ENCODE results near the gene WIF1. TPM values are rescaled to one million over a fixed set of nuclear protein-coding genes. Genes with fewer than 3 reads are reported as not detected.

Gene WIF1
- total RNA-seq, 2 donors from 2014 or later, result 0.20 TPM; not detected in 1

DNA sequence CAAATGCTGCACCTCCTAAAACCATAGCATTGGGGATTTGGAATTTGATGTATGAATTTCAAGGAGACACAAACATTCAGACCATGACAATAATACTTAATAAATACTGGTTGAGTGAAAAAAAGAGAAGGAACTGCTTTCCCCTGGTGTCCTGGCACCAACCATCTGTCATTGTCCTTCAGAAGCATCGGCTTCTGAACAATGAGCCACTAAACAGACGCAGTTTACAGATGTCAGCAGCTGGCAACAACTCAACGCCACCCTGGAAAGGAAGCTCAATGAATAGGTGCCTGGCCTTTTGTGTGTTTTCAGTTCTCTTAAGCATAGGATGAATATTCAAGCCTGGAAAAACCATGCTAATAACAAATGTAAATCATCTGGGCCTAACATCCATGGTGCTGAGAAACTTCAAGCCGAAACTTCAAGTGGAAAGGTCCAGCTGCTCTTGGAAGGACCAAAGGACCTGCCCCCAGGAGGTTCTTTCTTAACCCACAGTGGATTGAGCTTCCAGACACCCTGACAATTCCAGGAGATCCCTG is 101.3 kb downstream of the WIF1 start:
- TF ChIP-seq, protein P1, sequence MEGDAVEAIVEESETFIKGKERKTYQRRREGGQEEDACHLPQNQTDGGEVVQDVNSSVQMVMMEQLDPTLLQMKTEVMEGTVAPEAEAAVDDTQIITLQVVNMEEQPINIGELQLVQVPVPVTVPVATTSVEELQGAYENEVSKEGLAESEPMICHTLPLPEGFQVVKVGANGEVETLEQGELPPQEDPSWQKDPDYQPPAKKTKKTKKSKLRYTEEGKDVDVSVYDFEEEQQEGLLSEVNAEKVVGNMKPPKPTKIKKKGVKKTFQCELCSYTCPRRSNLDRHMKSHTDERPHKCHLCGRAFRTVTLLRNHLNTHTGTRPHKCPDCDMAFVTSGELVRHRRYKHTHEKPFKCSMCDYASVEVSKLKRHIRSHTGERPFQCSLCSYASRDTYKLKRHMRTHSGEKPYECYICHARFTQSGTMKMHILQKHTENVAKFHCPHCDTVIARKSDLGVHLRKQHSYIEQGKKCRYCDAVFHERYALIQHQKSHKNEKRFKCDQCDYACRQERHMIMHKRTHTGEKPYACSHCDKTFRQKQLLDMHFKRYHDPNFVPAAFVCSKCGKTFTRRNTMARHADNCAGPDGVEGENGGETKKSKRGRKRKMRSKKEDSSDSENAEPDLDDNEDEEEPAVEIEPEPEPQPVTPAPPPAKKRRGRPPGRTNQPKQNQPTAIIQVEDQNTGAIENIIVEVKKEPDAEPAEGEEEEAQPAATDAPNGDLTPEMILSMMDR (IDR thresholded peaks at IDR 0.05), result no peak
- Histone ChIP-seq H3K9me3 (no peaks in the 10 kb centered on the region), H3K9ac (ENCODE audit: low read depth in 2 of 2, low read length in 2 of 2) (no peak overlapping the region), H3K27ac (no peak overlapping the region), H3K36me3 (no peaks in the 10 kb centered on the region), H3K27me3 (no peaks in the 10 kb centered on the region), H3K4me3 (no peak overlapping the region), H3K4me1 (no peaks in the 10 kb centered on the region)
- intact Hi-C loops (cut with DNase I), result no loop called here
- DNase-seq, result no peak

DNA sequence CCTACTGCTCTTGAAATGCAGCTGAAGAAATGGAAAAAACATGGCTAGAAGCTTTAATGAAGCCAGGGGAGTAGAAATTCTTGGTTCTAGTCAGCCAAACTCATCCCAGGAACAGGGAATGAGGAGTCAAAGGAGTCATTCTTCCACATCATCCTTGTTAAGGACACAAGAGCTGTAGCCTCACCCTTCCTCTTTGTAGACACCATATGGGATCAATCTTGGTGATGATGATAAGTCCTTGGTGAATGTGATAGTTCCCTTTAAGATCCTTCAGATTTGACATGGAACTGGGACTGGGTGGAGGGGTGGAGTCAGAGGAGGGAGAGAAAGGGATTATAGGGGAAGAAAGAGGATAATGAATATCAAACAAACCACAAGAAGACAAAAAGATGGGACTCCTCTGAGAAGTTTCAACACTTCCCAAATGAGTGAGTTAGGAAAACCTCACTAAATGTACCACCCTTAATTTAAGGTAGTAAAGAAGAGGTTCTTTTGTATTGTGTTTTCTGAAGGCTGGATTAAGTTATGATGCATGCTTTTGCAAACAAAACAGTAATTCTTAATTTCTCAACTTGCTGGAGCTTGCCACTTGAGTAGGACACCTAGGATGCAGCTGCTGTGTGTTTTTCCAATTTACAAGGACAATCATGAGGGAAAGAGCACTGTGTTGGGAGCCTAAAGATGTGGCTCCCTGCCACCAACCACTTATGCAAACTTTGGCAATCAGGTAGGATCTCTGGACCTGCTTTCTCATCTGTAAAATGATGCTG is 104.0 kb downstream of the WIF1 start:
- H3K9me3 ChIP-seq, result no peaks in the 10 kb centered on the region
- H3K27ac ChIP-seq, result no peak overlapping the region
- no peak overlapping the region for H3K4me3 ChIP-seq
- intact Hi-C loops (cut with DNase I), result no loop called here
- TF ChIP-seq, protein P1 (IDR thresholded peaks at IDR 0.05), result no peak
- no peaks in the 10 kb centered on the region for H3K27me3 ChIP-seq
- H3K9ac ChIP-seq (ENCODE audit: low read depth in 2 of 2, low read length in 2 of 2), result no peak overlapping the region
- no peak for DNase-seq
- H3K4me1 ChIP-seq, result no peaks in the 10 kb centered on the region
- H3K36me3 ChIP-seq, result no peaks in the 10 kb centered on the region

- Histone ChIP-seq H3K4me3 (no peak overlapping the region), H3K9me3 (no peaks in the 10 kb centered on the region), H3K27me3 (no peaks in the 10 kb centered on the region), H3K9ac (ENCODE audit: low read depth in 2 of 2, low read length in 2 of 2) (no peak overlapping the region), H3K36me3 (no peaks in the 10 kb centered on the region), H3K27ac (no peak overlapping the region), H3K4me1 (no peaks in the 10 kb centered on the region)
- intact Hi-C loops (cut with DNase I), result no loop called here
- TF ChIP-seq, protein P1 (IDR thresholded peaks at IDR 0.05), result no peak
- DNase-seq, result no peak
These were observed 105.3 kb downstream of the WIF1 start for GRCh38 chr12:65015850-65016249.

GRCh38 chr12:65014504-65015271 is 106.4 kb downstream of the WIF1 start:
- DNase-seq, result no peak
- Histone ChIP-seq H3K9me3 (no peaks in the 10 kb centered on the region), H3K27me3 (no peaks in the 10 kb centered on the region), H3K27ac (no peak overlapping the region), H3K4me3 (no peak overlapping the region), H3K36me3 (no peaks in the 10 kb centered on the region), H3K4me1 (no peaks in the 10 kb centered on the region), H3K9ac (ENCODE audit: low read depth in 2 of 2, low read length in 2 of 2) (no peak overlapping the region)
- intact Hi-C loops (cut with DNase I), result no loop called here
- TF ChIP-seq, protein P1 (IDR thresholded peaks at IDR 0.05), result no peak

DNA sequence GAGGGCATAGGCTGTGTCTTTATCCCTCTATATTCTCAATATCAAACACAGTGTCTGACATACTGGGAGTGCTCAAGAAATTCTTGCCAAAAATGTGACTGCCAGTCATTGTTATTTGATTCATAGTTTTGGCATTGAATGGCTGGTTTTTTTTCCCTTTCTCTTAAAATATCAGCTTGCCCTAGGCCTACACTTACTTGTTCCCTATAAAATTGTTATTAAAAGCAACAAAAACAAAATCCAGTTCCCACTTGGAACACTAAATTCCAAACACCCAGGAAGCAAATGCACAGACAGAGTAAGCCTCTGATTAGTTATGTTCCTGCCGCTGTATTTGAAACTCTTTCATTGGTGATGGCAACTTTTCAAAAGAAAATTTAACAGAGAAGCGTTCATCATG is 110.7 kb downstream of the WIF1 start:
- no peaks in the 10 kb centered on the region for H3K36me3 ChIP-seq
- H3K27ac ChIP-seq, result no peak overlapping the region
- intact Hi-C loops (cut with DNase I), result no loop called here
- TF ChIP-seq, protein P1 (IDR thresholded peaks at IDR 0.05), result no peak
- H3K4me1 ChIP-seq, result no peaks in the 10 kb centered on the region
- H3K9ac ChIP-seq (ENCODE audit: low read depth in 2 of 2, low read length in 2 of 2), result no peak overlapping the region
- no peaks in the 10 kb centered on the region for H3K9me3 ChIP-seq
- H3K27me3 ChIP-seq, result no peaks in the 10 kb centered on the region
- no peak for DNase-seq
- no peak overlapping the region for H3K4me3 ChIP-seq
